Activated T-cell treated with anti-CD3 and anti-CD28 coated beads, Interleukin-2, amount 50 U/mL, for 48 hours (primary cell): ENCODE data around the gene MYL6B.
A peak's percentile ranks its signal among the peaks of the same experiment; 100 is the strongest.
"Not testable (repeated sequence)": the region's sequence is repeated elsewhere in the genome, so short reads cannot be mapped to it uniquely, and the experiment has no call there.

Experiments used
- DNase-seq, 2 experiments: peaks; one replicate each; pipeline ENCODE4 v3.0.0-alpha.2; 2020

Gene MYL6B

GRCh38 chr12:56154246-56154771, 1.9 kb downstream of the MYL6B start:
- DNase-seq = no peak

GRCh38 chr12:56154818-56155217, 2.4 kb downstream of the MYL6B start:
- DNase-seq = no peak

DNA sequence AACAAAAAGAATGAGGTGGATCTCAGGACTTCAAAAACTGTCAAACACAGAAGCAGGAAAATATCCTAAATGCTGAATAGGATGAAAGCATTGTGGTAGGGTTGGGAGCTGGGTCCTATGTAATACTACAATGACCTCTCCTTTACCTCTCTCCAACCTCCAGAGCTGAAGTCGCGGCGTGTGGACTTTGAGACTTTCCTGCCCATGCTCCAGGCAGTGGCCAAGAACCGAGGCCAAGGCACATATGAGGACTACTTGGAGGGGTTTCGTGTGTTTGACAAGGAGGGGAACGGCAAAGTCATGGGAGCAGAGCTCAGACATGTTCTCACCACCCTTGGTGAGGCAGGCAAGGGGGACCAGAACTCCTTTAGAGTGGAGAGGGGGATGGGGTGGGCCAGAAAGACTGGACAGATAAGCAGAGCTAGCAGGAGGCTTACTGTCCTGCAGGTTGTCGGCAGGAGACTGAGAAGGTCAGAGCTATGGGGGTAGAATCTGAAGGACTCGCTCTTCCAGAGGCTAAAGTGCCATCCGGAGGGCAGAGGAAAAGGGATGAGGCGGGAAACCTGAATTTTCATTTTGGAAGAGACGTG, 3.0 kb downstream of the MYL6B start:
- no peak for DNase-seq

GRCh38 chr12:56156464-56157200, 4.2 kb downstream of the MYL6B start:
- not testable (repeated sequence) for DNase-seq

GRCh38 chr12:56157201-56158028, 5.0 kb downstream of the MYL6B start:
- DNase-seq = peak; percentile 75 to 79

GRCh38 chr12:56158029-56158925, 5.9 kb downstream of the MYL6B start, which contains the start of gene MYL6:
Gene MYL6 (plus strand): TSS chr12:56158359. CDS start chr12:56158402, 43 bp downstream.
- DNase-seq = peak; percentile 90 to 91

DNA sequence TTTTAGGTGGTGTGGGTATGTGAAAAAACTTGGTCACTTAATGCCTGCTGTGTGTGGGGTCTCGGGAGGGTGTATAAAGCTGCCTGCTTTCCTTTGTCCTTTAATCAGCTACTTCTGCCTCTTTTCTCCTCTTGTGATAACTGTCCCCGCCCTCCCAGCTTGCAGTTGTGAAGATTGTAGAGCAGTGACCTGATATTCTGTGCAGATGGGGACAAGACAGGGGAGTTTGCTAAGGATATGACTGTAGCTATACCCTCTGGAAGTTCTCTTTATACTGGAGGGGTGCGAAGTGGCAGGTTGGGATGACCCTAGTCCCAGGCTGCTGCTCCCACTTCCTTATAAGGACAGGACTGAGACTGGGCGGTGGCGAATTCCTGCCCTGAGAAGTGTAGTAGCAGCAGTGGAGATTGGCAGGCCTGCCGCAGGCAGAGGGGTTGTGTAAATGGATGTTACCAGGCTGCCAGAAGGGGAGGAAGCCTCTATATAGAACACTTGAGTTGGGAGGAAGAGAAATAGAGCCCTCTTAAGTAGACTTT, 6.6 kb downstream of the MYL6B start:
- peak; percentile 46 to 54 for DNase-seq

DNA sequence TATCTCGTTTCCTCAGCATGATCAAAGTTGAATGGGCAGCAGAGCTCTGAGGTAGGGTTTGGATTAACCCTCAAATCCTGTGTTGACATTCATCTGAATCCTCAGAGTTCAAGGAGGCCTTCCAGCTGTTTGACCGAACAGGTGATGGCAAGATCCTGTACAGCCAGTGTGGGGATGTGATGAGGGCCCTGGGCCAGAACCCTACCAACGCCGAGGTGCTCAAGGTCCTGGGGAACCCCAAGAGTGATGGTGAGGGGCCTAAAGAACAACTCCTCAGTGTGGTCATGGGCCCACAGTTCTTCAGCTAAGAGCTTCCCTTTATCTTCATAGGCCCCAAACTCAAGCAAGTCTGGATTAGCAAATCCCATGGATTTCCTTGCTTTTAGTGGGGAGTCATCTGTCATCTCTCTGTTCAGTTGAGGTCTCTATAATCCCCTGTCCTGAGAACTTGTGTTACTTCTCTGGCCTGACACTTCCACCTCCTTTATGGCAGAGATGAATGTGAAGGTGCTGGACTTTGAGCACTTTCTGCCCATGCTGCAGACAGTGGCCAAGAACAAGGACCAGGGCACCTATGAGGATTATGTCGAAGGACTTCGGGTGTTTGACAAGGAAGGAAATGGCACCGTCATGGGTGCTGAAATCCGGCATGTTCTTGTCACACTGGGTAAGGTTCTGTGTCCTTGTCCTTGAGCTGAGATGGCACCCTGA, 7.2 kb downstream of the MYL6B start:
- DNase-seq = no peak

DNA sequence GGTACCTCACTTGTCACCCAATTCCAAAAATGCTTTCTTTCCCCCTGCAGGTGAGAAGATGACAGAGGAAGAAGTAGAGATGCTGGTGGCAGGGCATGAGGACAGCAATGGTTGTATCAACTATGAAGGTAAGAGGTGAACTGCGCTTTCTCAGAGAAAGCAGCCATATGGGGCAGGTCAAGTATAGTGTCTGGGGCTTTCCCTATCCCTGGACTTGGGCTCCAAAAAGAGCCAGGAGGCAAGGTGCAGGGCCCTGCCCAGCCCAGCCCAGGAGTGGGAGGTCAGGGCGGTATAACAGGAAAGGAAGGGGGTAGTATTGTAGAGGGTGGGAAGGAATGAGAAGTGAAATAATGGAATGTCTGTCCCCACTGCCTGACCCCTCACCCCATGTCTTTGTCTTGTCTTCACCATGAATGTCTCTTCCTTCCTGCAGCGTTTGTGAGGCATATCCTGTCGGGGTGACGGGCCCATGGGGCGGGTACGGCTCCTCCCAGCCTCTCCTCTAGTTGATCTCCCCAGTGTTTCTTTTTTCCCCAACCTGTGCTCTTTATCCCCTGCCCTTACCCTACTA, 7.9 kb downstream of the MYL6B start:
- peak; percentile 65 to 74 for DNase-seq

DNA sequence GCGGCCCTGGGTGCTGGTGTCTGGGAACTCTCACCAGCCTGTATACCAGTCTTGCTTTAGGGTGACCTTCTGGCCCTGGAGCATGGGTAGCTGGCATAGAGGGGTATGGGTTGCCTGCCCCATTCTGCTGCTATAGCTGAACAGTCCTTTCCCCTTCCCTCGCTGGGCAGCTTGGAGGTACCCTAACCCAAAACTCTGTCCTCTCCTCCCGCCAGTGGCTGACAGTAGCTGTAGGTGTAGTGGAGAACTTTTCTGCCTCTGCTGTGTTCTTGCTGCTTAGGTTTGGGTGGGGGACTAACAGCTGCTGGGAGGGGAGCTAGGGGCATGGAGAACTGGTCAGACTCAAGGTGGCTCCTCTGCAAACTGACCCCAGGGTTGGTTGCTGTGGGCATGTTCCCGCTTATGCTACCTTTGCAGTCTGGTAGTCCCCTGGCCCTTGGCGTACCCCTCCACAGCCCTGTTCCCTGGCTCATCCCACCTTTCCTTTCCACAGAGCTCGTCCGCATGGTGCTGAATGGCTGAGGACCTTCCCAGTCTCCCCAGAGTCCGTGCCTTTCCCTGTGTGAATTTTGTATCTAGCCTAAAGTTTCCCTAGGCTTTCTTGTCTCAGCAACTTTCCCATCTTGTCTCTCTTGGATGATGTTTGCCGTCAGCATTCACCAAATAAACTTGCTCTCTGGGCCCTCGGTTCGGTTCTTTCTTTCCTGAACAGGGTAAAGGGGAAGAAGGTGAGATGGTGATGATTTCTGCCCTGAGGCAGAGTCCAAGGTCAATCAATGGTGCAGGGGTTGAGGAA, 8.7 kb downstream of the MYL6B start:
- DNase-seq = no peak

- DNase-seq = no peak
These were observed 9.4 kb downstream of the MYL6B start for GRCh38 chr12:56161690-56162351.

GRCh38 chr12:56162468-56163290, 10.3 kb downstream of the MYL6B start:
- DNase-seq = no peak

- DNase-seq = no peak
These were observed 11.4 kb downstream of the MYL6B start for GRCh38 chr12:56163533-56164344.

- no peak for DNase-seq
These were observed 11.9 kb downstream of the MYL6B start for GRCh38 chr12:56164345-56164729.

DNA sequence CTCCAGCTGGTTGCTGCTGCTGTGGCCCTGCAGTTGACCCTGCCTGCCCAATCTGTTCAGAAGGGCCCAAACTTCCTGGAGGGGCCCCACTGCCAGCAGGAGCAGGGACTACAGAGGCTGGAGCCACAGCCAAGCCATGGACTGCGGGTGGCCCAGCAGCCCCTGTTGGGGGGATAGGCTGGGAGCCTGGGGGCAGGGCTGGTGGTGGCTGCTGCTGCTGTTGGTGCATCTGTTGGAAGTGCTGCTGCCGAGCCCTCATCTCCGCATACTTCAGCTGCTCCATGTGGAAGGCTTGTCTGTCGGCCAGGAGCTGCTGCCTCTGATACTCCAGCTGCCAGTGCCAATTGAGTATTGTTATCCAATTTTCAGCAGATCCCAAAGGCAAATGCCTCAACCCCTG, 13.0 kb downstream of the MYL6B start:
- DNase-seq = no peak

DNA sequence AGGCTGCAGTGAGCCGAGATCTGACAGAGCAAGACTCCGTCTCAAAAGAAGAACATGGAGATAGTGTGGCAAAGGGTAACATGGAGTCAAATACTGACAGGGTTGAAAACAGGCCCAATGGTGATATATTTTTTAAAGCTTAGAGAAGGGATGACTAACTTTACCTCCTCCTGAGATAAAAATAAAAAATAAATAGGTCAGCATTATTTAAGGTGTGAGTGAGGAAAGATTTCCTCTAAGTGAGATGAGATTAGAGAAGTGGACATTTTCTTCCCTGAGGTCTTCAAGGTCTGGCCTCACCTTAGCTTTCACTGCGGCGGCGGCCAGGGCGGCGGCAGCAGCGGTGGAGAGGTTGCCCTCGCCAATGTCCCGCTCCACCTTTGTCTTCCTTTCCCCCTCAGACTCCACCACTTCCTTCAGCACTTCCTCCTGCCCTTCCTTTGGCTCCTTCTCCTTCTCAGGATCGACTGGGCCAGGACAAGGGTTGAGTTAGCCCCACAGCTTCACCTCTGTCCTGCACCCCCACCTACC, 16.9 kb downstream of the MYL6B start:
- no peak for DNase-seq

DNA sequence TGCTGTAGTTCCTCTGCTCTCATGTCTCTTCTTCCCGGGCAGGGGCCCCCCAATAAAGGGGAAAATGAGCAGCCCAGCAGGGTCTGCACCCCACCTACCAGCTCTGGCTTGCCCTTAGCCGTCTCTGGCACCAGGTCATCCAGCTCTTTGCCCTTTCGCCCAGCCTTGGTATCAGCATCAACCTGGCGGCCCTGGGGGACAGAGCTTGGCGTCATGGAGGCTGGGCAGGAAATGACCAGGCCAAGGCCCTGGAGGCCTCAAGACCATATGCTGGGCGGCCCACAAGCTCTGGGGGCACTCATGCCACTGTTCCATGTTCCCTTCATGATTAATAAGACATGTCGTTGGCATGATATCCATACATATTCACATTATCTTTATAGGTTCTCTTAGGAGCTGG, 20.5 kb downstream of the MYL6B start:
- no peak for DNase-seq

DNA sequence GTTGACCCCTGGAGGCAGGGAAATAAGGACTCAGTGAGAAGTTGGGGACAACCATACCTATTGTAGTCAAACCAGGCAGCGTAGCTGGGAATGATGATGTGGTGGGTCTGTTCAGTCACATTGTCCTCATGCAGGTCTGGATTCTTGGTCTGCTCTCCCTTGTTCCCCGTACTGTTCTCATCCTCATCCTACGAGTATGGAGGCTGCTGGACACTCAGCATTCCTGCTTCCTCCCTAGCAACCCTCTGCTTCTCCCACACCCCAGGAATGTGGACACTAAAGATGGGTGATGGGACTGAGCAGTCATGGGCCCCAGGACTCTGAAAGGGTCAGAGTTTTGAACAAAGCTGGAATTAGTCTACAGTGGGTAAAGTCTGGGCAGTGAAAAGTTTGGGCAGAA, 26.0 kb downstream of the MYL6B start:
- no peak for DNase-seq
